GM12878 (cell line): ENCODE data around the gene SASH1. TPM values are rescaled to one million over a fixed set of nuclear protein-coding genes. Genes with fewer than 3 reads are reported as not detected.

Source experiments
- BCL11A ChIP-seq: IDR thresholded peaks from 2 replicates; pipeline ENCODE4 v1.6.1; 2011; ENCODE audit warnings: low read depth, low read length
- BMI1 ChIP-seq: fragments of 450-650 bp; IDR thresholded peaks from 2 replicates; pipeline ENCODE4 v1.6.1; 2016; ENCODE audit warnings: mild to moderate bottlenecking, moderate library complexity, borderline replicate concordance
- FOS ChIP-seq: IDR thresholded peaks from 3 replicates; pipeline ENCODE4 v1.6.1; 2011; ENCODE audit warnings: borderline replicate concordance; ENCODE audit not compliant: insufficient read length; ENCODE audit errors: extremely low read depth
- GATAD2B ChIP-seq: fragments of 450-650 bp; conservative IDR thresholded peaks from 2 replicates; pipeline ENCODE4 v1.6.1; 2017; ENCODE audit warnings: low read depth, mild to moderate bottlenecking, moderate library complexity
- JUNB ChIP-seq: IDR thresholded peaks from 2 replicates; pipeline ENCODE4 v1.6.1; 2016; ENCODE audit warnings: antibody characterized with exemption, mild to moderate bottlenecking
- KDM1A ChIP-seq: fragments of 200-600 bp; sonication (generic); IDR thresholded peaks from 2 replicates; pipeline ENCODE4 v1.6.1; 2016; ENCODE audit warnings: borderline replicate concordance
- MTA3 ChIP-seq: IDR thresholded peaks from 2 replicates; pipeline ENCODE4 v1.6.1; 2012; ENCODE audit warnings: low read length, inconsistent platforms, borderline replicate concordance
- MXI1 ChIP-seq: fragments of 150-350 bp; IDR thresholded peaks from 2 replicates; pipeline ENCODE4 v1.6.1; 2011; ENCODE audit warnings: low read depth, mild to moderate bottlenecking, inconsistent platforms, low read length, improper control_type of control experiment
- MYB ChIP-seq: fragments of 150-350 bp; IDR thresholded peaks from 2 replicates; pipeline ENCODE4 v1.6.1; 2014; ENCODE audit warnings: mild to moderate bottlenecking, low read depth, low read length, borderline replicate concordance
- MYC ChIP-seq: IDR thresholded peaks from 2 replicates; pipeline ENCODE4 v1.6.1; 2011; ENCODE audit warnings: mild to moderate bottlenecking, low read length, moderate library complexity, inconsistent platforms; ENCODE audit not compliant: insufficient read depth, insufficient replicate concordance, insufficient read length, severe bottlenecking
- NFYB ChIP-seq: IDR thresholded peaks from 2 replicates; pipeline ENCODE4 v1.6.1; 2011; ENCODE audit warnings: low read depth, mild to moderate bottlenecking, low read length, improper control_type of control experiment, moderate library complexity; ENCODE audit not compliant: insufficient read depth
- POLR2A ChIP-seq: IDR thresholded peaks from 2 replicates; pipeline ENCODE4 v1.6.1; 2011; ENCODE audit warnings: low read depth, mild to moderate bottlenecking, low read length
- RUNX3 ChIP-seq: IDR thresholded peaks from 2 replicates; pipeline ENCODE4 v1.6.1; 2012; ENCODE audit warnings: low read length, inconsistent platforms
- SIX5 ChIP-seq: IDR thresholded peaks from 2 replicates; pipeline ENCODE4 v1.6.1; 2011; ENCODE audit warnings: mild to moderate bottlenecking, low read depth, low read length, moderate library complexity; ENCODE audit not compliant: severe bottlenecking
- SMAD1 ChIP-seq: fragments of 450-650 bp; IDR thresholded peaks from 2 replicates; pipeline ENCODE4 v1.6.1; 2018; ENCODE audit warnings: mild to moderate bottlenecking, low read depth; ENCODE audit not compliant: partially characterized antibody
- SRF ChIP-seq, 2 experiments: IDR thresholded peaks; 2 replicates each; pipeline ENCODE4 v1.6.1; 2011; ENCODE audit warnings: low read depth in 2 of 2, low read length in 2 of 2, mild to moderate bottlenecking in 1 of 2, moderate library complexity in 1 of 2
- STAT3 ChIP-seq: IDR thresholded peaks from 2 replicates; pipeline ENCODE4 v1.6.1; 2011; ENCODE audit warnings: low read depth, low read length, improper control_type of control experiment
- polyA plus RNA-seq, 11 experiments: library from polyadenylated mRNA; depleted of rRNA in 4 of 11; unstranded in 6 of 11; stranded (reverse) in 5 of 11; fragments of >200 nt; fragmentation: Nextera tagmentation in 4 of 11; fragmentation: Illumina TruSeq in 1 of 11; extraction: Ambion mirVana in 4 of 11; extraction: Trizol in 1 of 11; gene quantifications; 1 replicate in 1 of 11; 2 replicates in 10 of 11; pipeline versions ENCODE4 v1.2.1 to v1.2.3, GENCODE V29; 2011 to 2016; ENCODE audit warnings: inconsistent platforms in 2 of 11, missing spikeins in 2 of 11, low read depth in 1 of 11
- total RNA-seq, 4 experiments: library from RNA; depleted of rRNA in 3 of 4; stranded (reverse); fragments of >200 nt in 3 of 4; fragmentation: Illumina TruSeq in 1 of 4; extraction: Trizol in 1 of 4; gene quantifications; 2 replicates each; pipeline versions ENCODE4 v1.2.1 to v1.2.3, GENCODE V29; 2013 to 2021
- TF ChIP-seq, protein P1 (sequence below): fragments of 450-650 bp; IDR thresholded peaks from 2 replicates; pipeline ENCODE4 v1.6.1; 2016; ENCODE audit warnings: mild to moderate bottlenecking
- TF ChIP-seq, protein P2 (sequence below): fragments of 450-650 bp; formaldehyde crosslinking; IDR thresholded peaks from 2 replicates; pipeline ENCODE4 v1.5.0; 2022; ENCODE audit warnings: mild to moderate bottlenecking, missing genetic modification characterization
- TF ChIP-seq, protein P3 (sequence below): fragments of 450-650 bp; IDR thresholded peaks from 2 replicates; pipeline ENCODE4 v1.6.1; 2017; ENCODE audit warnings: low read depth, mild to moderate bottlenecking, moderate library complexity

Gene SASH1
- total and polyA plus RNA-seq, 10 of the 15 experiments (the other 5 are each of a cell fraction or from before 2014, with no cell fraction given), result 0.01 to 0.73 (median 0.14) TPM; not detected in 4

DNA sequence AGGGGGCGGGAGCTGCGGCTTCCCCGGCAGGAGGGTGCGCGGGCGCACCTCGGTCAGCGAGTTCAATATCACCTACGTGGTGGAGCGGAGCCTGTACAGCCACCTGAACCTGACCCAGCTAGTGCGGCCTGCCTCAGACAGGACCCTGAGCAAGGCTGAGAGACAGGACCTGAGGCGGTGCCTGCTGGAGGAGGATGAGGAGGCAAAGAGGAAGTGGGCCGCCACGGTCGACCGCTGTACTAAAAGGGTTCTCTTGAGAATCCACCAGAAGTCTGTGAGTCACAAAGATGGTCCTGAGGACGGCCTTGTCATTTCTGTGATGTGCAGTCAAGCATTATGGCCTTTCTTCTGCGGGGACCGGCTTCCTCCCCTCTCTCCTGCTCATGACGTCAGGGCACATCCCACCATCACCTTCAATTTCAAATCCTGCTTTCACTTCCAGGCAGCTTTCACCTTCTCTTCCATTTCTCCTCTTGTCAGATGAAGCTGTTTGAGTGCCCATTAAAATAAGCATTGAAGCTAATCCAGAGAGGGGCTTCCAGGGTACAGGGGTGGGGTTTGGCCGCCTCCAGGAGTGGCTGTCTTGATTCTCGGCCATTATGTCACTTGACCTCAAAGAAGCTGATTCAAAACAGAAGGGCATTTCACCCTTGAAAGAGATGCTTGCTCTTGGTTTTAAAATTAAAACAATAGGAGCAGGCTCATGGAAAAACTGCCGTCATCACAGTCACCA is 177.6 kb downstream of the SASH1 start (continued):
- TF ChIP-seq, protein P1, sequence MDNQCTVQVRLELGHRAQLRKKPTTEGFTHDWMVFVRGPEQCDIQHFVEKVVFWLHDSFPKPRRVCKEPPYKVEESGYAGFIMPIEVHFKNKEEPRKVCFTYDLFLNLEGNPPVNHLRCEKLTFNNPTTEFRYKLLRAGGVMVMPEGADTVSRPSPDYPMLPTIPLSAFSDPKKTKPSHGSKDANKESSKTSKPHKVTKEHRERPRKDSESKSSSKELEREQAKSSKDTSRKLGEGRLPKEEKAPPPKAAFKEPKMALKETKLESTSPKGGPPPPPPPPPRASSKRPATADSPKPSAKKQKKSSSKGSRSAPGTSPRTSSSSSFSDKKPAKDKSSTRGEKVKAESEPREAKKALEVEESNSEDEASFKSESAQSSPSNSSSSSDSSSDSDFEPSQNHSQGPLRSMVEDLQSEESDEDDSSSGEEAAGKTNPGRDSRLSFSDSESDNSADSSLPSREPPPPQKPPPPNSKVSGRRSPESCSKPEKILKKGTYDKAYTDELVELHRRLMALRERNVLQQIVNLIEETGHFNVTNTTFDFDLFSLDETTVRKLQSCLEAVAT, result no peak
- TF ChIP-seq BMI1 (no peak), SIX5 (no peak), STAT3 (no peak), FOS (no peak), MYC (no peak), GATAD2B (no peak), NFYB (no peak), POLR2A (no peak), SRF (IDR thresholded peaks at IDR 0.05; ENCODE audit: low read depth in 2 of 2, low read length in 2 of 2) (no peak), JUNB (peak; percentile 71), RUNX3 (peak; percentile 81), BCL11A (0 out of 2 replicates have a peak, but pooled peaks have one; percentile 4), KDM1A (no peak), MYB (no peak), SMAD1 (no peak), MXI1 (no peak), MTA3 (no peak)
- TF ChIP-seq, protein P2, sequence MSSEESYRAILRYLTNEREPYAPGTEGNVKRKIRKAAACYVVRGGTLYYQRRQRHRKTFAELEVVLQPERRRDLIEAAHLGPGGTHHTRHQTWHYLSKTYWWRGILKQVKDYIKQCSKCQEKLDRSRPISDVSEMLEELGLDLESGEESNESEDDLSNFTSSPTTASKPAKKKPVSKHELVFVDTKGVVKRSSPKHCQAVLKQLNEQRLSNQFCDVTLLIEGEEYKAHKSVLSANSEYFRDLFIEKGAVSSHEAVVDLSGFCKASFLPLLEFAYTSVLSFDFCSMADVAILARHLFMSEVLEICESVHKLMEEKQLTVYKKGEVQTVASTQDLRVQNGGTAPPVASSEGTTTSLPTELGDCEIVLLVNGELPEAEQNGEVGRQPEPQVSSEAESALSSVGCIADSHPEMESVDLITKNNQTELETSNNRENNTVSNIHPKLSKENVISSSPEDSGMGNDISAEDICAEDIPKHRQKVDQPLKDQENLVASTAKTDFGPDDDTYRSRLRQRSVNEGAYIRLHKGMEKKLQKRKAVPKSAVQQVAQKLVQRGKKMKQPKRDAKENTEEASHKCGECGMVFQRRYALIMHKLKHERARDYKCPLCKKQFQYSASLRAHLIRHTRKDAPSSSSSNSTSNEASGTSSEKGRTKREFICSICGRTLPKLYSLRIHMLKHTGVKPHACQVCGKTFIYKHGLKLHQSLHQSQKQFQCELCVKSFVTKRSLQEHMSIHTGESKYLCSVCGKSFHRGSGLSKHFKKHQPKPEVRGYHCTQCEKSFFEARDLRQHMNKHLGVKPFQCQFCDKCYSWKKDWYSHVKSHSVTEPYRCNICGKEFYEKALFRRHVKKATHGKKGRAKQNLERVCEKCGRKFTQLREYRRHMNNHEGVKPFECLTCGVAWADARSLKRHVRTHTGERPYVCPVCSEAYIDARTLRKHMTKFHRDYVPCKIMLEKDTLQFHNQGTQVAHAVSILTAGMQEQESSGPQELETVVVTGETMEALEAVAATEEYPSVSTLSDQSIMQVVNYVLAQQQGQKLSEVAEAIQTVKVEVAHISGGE (CRISPR knock-in tag), result no peak
- TF ChIP-seq, protein P3, sequence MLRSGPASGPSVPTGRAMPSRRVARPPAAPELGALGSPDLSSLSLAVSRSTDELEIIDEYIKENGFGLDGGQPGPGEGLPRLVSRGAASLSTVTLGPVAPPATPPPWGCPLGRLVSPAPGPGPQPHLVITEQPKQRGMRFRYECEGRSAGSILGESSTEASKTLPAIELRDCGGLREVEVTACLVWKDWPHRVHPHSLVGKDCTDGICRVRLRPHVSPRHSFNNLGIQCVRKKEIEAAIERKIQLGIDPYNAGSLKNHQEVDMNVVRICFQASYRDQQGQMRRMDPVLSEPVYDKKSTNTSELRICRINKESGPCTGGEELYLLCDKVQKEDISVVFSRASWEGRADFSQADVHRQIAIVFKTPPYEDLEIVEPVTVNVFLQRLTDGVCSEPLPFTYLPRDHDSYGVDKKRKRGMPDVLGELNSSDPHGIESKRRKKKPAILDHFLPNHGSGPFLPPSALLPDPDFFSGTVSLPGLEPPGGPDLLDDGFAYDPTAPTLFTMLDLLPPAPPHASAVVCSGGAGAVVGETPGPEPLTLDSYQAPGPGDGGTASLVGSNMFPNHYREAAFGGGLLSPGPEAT, result no peak
